GM18868 (cell line): ENCODE measurements around the gene FREM3.
A peak's percentile ranks its signal among the peaks of the same experiment; 100 is the strongest.
"Not testable (repeated sequence)": the region's sequence is repeated elsewhere in the genome, so short reads cannot be mapped to it uniquely, and the experiment has no call there.

Experiments
- ATAC-seq: cut with Tn5 transposase; IDR thresholded peaks from one replicate; pipeline ENCODE4 v1.9.1; 2021; ENCODE audit warnings: mild to moderate bottlenecking, moderate library complexity; ENCODE audit not compliant: unreplicated experiment

Gene FREM3

GRCh38 chr4:143700416-143701352, at the start of gene FREM3:
TSS of gene FREM3 (minus strand) at chr4:143700675. CDS start at chr4:143700675, 0 bp downstream.
- ATAC-seq: peak; percentile 44

- ATAC-seq: no peak
Measured at GRCh38 chr4:143745874-143746273, 45.4 kb upstream of the FREM3 start.

- no peak for ATAC-seq
Measured at GRCh38 chr4:143743591-143743990, 43.1 kb upstream of the FREM3 start.

GRCh38 chr4:143742834-143743233, 42.4 kb upstream of the FREM3 start:
- no peak for ATAC-seq

- ATAC-seq: no peak
Measured at GRCh38 chr4:143736861-143737260, 36.4 kb upstream of the FREM3 start.

GRCh38 chr4:143736061-143736460, 35.6 kb upstream of the FREM3 start:
- ATAC-seq: not testable (repeated sequence)

GRCh38 chr4:143728166-143728565, 27.7 kb upstream of the FREM3 start:
- no peak for ATAC-seq

GRCh38 chr4:143726714-143727113, 26.2 kb upstream of the FREM3 start:
- ATAC-seq: no peak

GRCh38 chr4:143721317-143721716, 20.8 kb upstream of the FREM3 start:
- no peak for ATAC-seq

GRCh38 chr4:143718748-143719147, 18.3 kb upstream of the FREM3 start:
- ATAC-seq: not testable (repeated sequence)

GRCh38 chr4:143713955-143714625, 13.6 kb upstream of the FREM3 start:
- ATAC-seq: no peak

- ATAC-seq: no peak
Measured at GRCh38 chr4:143713553-143713952, 13.1 kb upstream of the FREM3 start.

GRCh38 chr4:143712155-143712550, 11.7 kb upstream of the FREM3 start:
- no peak for ATAC-seq

- no peak for ATAC-seq
Measured at GRCh38 chr4:143711543-143712154, 11.2 kb upstream of the FREM3 start.

GRCh38 chr4:143701365-143701764, 890 bp upstream of the FREM3 start:
- no peak for ATAC-seq

GRCh38 chr4:143700046-143700415, 444 bp downstream of the FREM3 start:
- ATAC-seq: peak; percentile 8

GRCh38 chr4:143699331-143700045, 987 bp downstream of the FREM3 start:
- no peak for ATAC-seq

GRCh38 chr4:143693856-143694255, 6.6 kb downstream of the FREM3 start:
- no peak for ATAC-seq

GRCh38 chr4:143692241-143692640, 8.2 kb downstream of the FREM3 start:
- no peak for ATAC-seq

GRCh38 chr4:143679434-143679833, 21.0 kb downstream of the FREM3 start:
- ATAC-seq: no peak

- ATAC-seq: not testable (repeated sequence)
Measured at GRCh38 chr4:143673629-143674028, 26.8 kb downstream of the FREM3 start.
